ENCODE results near the gene SPR. TPM values are rescaled to one million over a fixed set of nuclear protein-coding genes. Genes with fewer than 3 reads are reported as not detected.

SPR gene
- total and polyA plus RNA-seq, 9 of the 15 experiments (the other 6 are each of a cell fraction or from before 2014, with no cell fraction given): 7.7 to 38.3 (median 26.3) TPM

GRCh38 chr2:72892506-72893173 is 5.4 kb downstream of the SPR start (continued):
- TF ChIP-seq, protein P1, sequence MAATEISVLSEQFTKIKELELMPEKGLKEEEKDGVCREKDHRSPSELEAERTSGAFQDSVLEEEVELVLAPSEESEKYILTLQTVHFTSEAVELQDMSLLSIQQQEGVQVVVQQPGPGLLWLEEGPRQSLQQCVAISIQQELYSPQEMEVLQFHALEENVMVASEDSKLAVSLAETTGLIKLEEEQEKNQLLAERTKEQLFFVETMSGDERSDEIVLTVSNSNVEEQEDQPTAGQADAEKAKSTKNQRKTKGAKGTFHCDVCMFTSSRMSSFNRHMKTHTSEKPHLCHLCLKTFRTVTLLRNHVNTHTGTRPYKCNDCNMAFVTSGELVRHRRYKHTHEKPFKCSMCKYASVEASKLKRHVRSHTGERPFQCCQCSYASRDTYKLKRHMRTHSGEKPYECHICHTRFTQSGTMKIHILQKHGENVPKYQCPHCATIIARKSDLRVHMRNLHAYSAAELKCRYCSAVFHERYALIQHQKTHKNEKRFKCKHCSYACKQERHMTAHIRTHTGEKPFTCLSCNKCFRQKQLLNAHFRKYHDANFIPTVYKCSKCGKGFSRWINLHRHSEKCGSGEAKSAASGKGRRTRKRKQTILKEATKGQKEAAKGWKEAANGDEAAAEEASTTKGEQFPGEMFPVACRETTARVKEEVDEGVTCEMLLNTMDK (IDR thresholded peaks at IDR 0.05; ENCODE audit: borderline replicate concordance, insufficient read depth, low read depth, low read length, poor library complexity, severe bottlenecking): no peak
- TF ChIP-seq ZNF696 (CRISPR knock-in tag; conservative IDR thresholded peaks at IDR 0.05) (no peak), ZEB2 (IDR thresholded peaks at IDR 0.05) (no peak), ZNF511 (CRISPR knock-in tag; IDR thresholded peaks at IDR 0.05) (no peak)

DNA sequence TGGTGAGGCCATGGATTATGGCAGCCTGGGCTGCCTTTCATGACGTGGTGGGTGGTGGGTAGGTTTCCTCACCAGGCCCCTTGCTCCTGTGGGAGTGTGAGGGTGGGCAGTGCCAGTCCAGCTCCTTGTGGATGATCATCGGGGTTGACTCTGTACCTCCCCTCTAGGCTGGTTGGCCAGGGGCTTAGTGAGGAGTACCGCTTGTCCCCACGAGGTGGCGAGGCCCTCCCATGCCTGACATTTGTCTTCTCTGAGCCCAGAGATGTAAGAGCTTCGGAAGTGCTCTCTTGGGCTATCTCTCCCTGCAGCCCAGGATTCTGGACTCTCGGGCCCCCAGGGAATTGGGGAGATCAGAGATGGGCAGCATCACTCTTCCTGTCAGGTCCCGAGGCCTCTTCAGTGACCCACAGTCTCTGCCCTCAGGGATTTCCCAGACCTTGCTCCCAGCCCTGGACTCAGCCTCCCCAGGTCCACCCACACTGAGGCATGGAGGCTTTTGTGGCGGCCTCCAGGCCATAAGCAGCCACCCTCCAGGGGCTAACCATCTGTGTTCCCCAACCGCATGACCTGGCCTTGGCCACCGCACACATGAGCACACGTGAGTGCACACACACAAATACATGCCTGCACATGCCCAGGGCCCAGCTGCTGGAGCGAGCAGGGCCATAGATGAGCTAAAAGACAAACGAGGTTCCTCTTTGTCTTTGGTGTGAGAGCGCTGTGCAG is 6.5 kb downstream of the SPR start:
- H4K20me1 ChIP-seq (replicated peaks; ENCODE audit: control insufficient read depth, insufficient read depth, low read length): peaks cover 14% of the 10 kb centered on the region
- peaks cover 4 to 44% of the 10 kb centered on the region in 2 experiments; a peak in 3 of 5 replicates for H3K27me3 ChIP-seq (ENCODE audit: control insufficient read depth in 2 of 2, insufficient read depth in 2 of 2, low read length in 2 of 2)
- ATAC-seq (peak; percentile 94), FAIRE-seq (peak; percentile 84), DNase-seq (ENCODE audit: extremely low read depth in 1 of 4, low spot score in 3 of 4) (peak; percentile 65 to 80 (median 75))
- CTCF ChIA-PET (ENCODE audit: low intra/inter-chr PET ratio): interaction anchor here (1.1 to 6.2 kb wide), 8 partner anchors 42 to 366 kb away, joined by 4 to 56 read pairs (median 10); no protein-coding TSS in a partner anchor
- no peak overlapping the region for H2AFZ ChIP-seq (ENCODE audit: low read depth, low read length)
- no peak overlapping the region for H3K27ac ChIP-seq (ENCODE audit: extremely low read depth, low read depth, low read length)
- 20% methylated on average over 15 of the region's 15 CpGs for WGBS (ENCODE audit: insufficient coverage, low coverage, missing lambda C conversion rate)
- POLR2A ChIA-PET: interaction anchor here (0.5 to 1.1 kb wide), 4 partner anchors 9 to 270 kb away, joined by 3 to 4 read pairs (median 4); no protein-coding TSS in a partner anchor
- H3K9me1 ChIP-seq (ENCODE audit: control insufficient read depth, insufficient read depth, low read length): no peaks in the 10 kb centered on the region
- no peak overlapping the region for H3K4me2 ChIP-seq (ENCODE audit: insufficient read depth, low read length)
- no peaks in the 10 kb centered on the region for H3K9me3 ChIP-seq (replicated peaks; ENCODE audit: control insufficient read depth, insufficient read depth, low read depth, low read length)
- intact Hi-C loops (cut with micrococcal nuclease): loop anchor here (1.0 to 5.0 kb wide), 6 partner anchors 42 to 367 kb away; partner anchors contain the start of gene SFXN5
- H3K4me3 ChIP-seq: no peak overlapping the region
- H3K9ac ChIP-seq (ENCODE audit: insufficient read depth in 1 of 2, low read depth in 2 of 2, low read length in 2 of 2): no peak overlapping the region
- no TSS peak for BruUV-seq (replicated peaks)
- H3K36me3 ChIP-seq (ENCODE audit: control insufficient read depth, insufficient read depth, low read length): peaks cover 23% of the 10 kb centered on the region; the same call in 2 of the 3 replicates
- H3K4me1 ChIP-seq (replicated peaks in 1 of 2; ENCODE audit: control insufficient read depth in 2 of 2, insufficient read depth in 2 of 2, low read length in 2 of 2): peaks cover 0 to 5% of the 10 kb centered on the region in 2 experiments; a peak in 2 of 5 replicates
- in situ Hi-C loops (cut with MboI): loop anchor here (5.0 kb wide), 2 partner anchors 44 to 269 kb away; no protein-coding TSS in a partner anchor
- no peaks in the 10 kb centered on the region for H3K79me2 ChIP-seq (ENCODE audit: control insufficient read depth, insufficient read depth, low read length)
- TF ChIP-seq ZNF354B (CRISPR knock-in tag; IDR thresholded peaks at IDR 0.05) (no peak), SRSF3 (IDR thresholded peaks at IDR 0.05; ENCODE audit: insufficient read depth, low read length) (no peak), TBP (optimal IDR thresholded peaks at IDR 0.05; ENCODE audit: low read depth, low read length) (no peak)
- TF ChIP-seq, protein P2, sequence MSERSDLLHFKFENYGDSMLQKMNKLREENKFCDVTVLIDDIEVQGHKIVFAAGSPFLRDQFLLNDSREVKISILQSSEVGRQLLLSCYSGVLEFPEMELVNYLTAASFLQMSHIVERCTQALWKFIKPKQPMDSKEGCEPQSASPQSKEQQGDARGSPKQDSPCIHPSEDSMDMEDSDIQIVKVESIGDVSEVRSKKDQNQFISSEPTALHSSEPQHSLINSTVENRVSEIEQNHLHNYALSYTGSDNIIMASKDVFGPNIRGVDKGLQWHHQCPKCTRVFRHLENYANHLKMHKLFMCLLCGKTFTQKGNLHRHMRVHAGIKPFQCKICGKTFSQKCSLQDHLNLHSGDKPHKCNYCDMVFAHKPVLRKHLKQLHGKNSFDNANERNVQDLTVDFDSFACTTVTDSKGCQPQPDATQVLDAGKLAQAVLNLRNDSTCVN (CRISPR knock-in tag; IDR thresholded peaks at IDR 0.05): no peak

Data from K562 (cell line).